Trophoblast cell (in vitro differentiated cells and primary cell): ENCODE results near the gene QSOX1.

Experiments used
- DNase-seq, 2 donors: peaks; one replicate each; pipeline ENCODE4 v3.0.0-alpha.2; 2016
- H2AFZ ChIP-seq: 2 replicates; pipeline ENCODE4 v1.6.1; 2013; ENCODE audit warnings: low read length, moderate library complexity, mild to moderate bottlenecking; ENCODE audit not compliant: insufficient read depth, poor library complexity
- H2AK5ac ChIP-seq: 2 replicates; pipeline ENCODE4 v1.6.1; 2013; ENCODE audit warnings: mild to moderate bottlenecking, low read length
- H2BK120ac ChIP-seq: 2 replicates; pipeline ENCODE4 v1.6.1; 2013; ENCODE audit warnings: low read length, mild to moderate bottlenecking, moderate library complexity; ENCODE audit not compliant: insufficient read depth, poor library complexity
- H2BK12ac ChIP-seq: 2 replicates; pipeline ENCODE4 v1.6.1; 2013; ENCODE audit warnings: mild to moderate bottlenecking, low read length, moderate library complexity
- H2BK5ac ChIP-seq: 2 replicates; pipeline ENCODE4 v1.6.1; 2013; ENCODE audit warnings: low read length, low read depth, moderate library complexity, mild to moderate bottlenecking; ENCODE audit not compliant: poor library complexity
- H3K14ac ChIP-seq: 2 replicates; pipeline ENCODE4 v1.6.1; 2013; ENCODE audit warnings: mild to moderate bottlenecking, low read length
- H3K18ac ChIP-seq: 2 replicates; pipeline ENCODE4 v1.6.1; 2013; ENCODE audit warnings: mild to moderate bottlenecking, low read length
- H3K23ac ChIP-seq: 2 replicates; pipeline ENCODE4 v1.6.1; 2013; ENCODE audit warnings: low read length
- H3K27ac ChIP-seq: 2 replicates; pipeline ENCODE4 v1.5.1; 2013; ENCODE audit warnings: low read depth, mild to moderate bottlenecking, inconsistent platforms, low read length, moderate library complexity
- H3K27me3 ChIP-seq: 2 replicates; pipeline ENCODE4 v1.6.1; 2013; ENCODE audit warnings: inconsistent platforms, mild to moderate bottlenecking, low read length, moderate library complexity; ENCODE audit not compliant: insufficient read depth
- H3K36me3 ChIP-seq, 2 experiments: 1 replicate in 1 of 2; 2 replicates in 1 of 2; pipeline ENCODE4 v1.6.1; 2013; ENCODE audit warnings: low read length in 2 of 2, mild to moderate bottlenecking in 2 of 2, moderate library complexity in 1 of 2; ENCODE audit not compliant: insufficient read depth in 2 of 2, control insufficient read depth in 1 of 2
- H3K4ac ChIP-seq: 2 replicates; pipeline ENCODE4 v1.6.1; 2013; ENCODE audit warnings: low read depth, mild to moderate bottlenecking, low read length, moderate library complexity
- H3K4me1 ChIP-seq, 2 experiments: 1 replicate in 1 of 2; 2 replicates in 1 of 2; pipeline ENCODE4 v1.6.1; 2013; ENCODE audit warnings: low read length in 2 of 2, mild to moderate bottlenecking in 2 of 2, moderate library complexity in 1 of 2; ENCODE audit not compliant: insufficient read depth in 2 of 2, control insufficient read depth in 1 of 2
- H3K4me2 ChIP-seq: 2 replicates; pipeline ENCODE4 v1.6.1; 2013; ENCODE audit warnings: inconsistent platforms, mild to moderate bottlenecking, low read length, moderate library complexity
- H3K4me3 ChIP-seq: 2 replicates; pipeline ENCODE4 v1.5.1; 2013; ENCODE audit warnings: mild to moderate bottlenecking, low read depth, low read length, inconsistent platforms
- H3K79me1 ChIP-seq: one replicate; pipeline ENCODE4 v1.6.1; 2013; ENCODE audit warnings: low read length
- H3K79me2 ChIP-seq: 2 replicates; pipeline ENCODE4 v1.6.1; 2013; ENCODE audit warnings: low read length, mild to moderate bottlenecking; ENCODE audit not compliant: control insufficient read depth, insufficient read depth, poor library complexity
- H3K9ac ChIP-seq: 2 replicates; pipeline ENCODE4 v1.6.1; 2013; ENCODE audit warnings: mild to moderate bottlenecking, low read length
- H3K9me3 ChIP-seq: 2 replicates; pipeline ENCODE4 v1.6.1; 2013; ENCODE audit warnings: low read depth, mild to moderate bottlenecking, control low read depth, inconsistent platforms, low read length; ENCODE audit not compliant: insufficient read depth
- H4K12ac ChIP-seq: 2 replicates; pipeline ENCODE4 v1.6.1; 2013; ENCODE audit warnings: low read depth, mild to moderate bottlenecking, low read length, moderate library complexity
- H4K8ac ChIP-seq: 2 replicates; pipeline ENCODE4 v1.6.1; 2013; ENCODE audit warnings: low read depth, mild to moderate bottlenecking, low read length, moderate library complexity
- H4K91ac ChIP-seq: one replicate; pipeline ENCODE4 v1.6.1; 2013; ENCODE audit warnings: low read depth, mild to moderate bottlenecking, low read length, moderate library complexity
- WGBS: extraction: QIAGEN DNeasy Blood & Tissue Kit; methylation state at CpG from one replicate; pipeline ENCODE4 v1.1.7; 2013; ENCODE audit warnings: missing lambda C conversion rate; ENCODE audit not compliant: insufficient read length, insufficient coverage; ENCODE audit errors: extremely low coverage; 5-methylcytosine and 5-hydroxymethylcytosine counted together

QSOX1 gene

DNA sequence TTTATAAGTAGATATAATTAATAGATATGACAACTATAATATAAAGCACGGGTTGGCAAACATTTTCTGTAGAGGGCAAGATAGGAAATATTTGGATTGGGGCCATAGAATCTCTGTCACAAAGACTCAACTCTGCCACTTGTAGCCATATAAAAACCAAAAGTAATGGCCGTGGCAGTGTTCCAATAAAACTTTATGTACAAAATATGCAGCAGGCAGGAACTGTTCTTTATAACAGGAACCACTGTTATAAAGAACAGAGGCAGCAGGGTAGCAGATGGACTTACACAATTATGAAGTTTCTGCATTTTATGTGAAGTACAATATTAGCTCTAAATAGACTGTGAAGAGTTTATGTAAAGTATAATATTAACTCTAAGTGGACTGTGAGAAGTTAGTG is 16.9 kb upstream of the QSOX1 start:
- no peak for DNase-seq
- H3K4me2 ChIP-seq: no peak overlapping the region
- no peak overlapping the region for H3K4me3 ChIP-seq
- H2BK5ac ChIP-seq: no peak overlapping the region
- H3K4me1 ChIP-seq: no peaks in the 10 kb centered on the region
- no CpG with 5 or more reads among the region's 2 CpGs for WGBS
- H3K36me3 ChIP-seq: no peaks in the 10 kb centered on the region
- no peak overlapping the region for H4K12ac ChIP-seq
- no peak overlapping the region for H2AK5ac ChIP-seq
- no peak overlapping the region for H3K23ac ChIP-seq
- H3K27ac ChIP-seq: no peak overlapping the region
- H3K79me2 ChIP-seq: no peaks in the 10 kb centered on the region
- no peak overlapping the region for H2BK12ac ChIP-seq
- H3K9me3 ChIP-seq: no peaks in the 10 kb centered on the region
- H3K18ac ChIP-seq: no peak overlapping the region
- H4K91ac ChIP-seq: no peak overlapping the region
- H3K79me1 ChIP-seq: no peaks in the 10 kb centered on the region
- H2AFZ ChIP-seq: no peak overlapping the region
- no peak overlapping the region for H3K14ac ChIP-seq
- H3K27me3 ChIP-seq: no peaks in the 10 kb centered on the region
- H3K4ac ChIP-seq: no peak overlapping the region
- H2BK120ac ChIP-seq: no peak overlapping the region
- no peak overlapping the region for H3K9ac ChIP-seq
- H4K8ac ChIP-seq: no peak overlapping the region

DNA sequence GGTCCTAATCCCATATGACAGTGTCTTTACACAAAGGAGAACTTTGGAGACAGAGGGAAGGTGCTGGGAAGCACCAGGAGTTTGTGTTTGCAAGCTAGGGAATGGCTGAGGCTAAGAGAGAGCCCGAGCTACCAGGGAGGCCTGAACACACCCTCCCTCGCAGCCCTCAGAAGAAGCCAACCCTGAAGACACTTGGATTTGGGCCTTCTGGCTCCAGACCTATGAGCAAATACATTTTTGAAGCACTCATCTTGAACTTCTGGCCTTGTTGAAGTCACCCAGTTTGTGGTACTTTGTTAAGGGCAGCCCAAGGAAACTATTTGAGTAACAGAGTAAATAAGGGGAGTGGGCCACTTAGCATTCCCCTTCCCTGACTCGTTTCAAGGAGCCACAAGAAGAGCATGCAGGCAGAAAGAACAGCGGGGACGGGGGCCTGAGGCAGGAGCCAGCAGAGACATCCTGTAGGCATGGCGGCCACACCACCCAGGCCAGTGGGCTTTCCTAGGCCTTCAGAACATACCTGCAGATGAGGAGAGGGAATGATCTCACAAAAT is 13.2 kb upstream of the QSOX1 start:
- Histone ChIP-seq H4K8ac (no peak overlapping the region), H3K23ac (no peak overlapping the region), H2AFZ (no peak overlapping the region), H3K9me3 (no peaks in the 10 kb centered on the region), H3K4me2 (no peak overlapping the region), H3K36me3 (no peaks in the 10 kb centered on the region), H2AK5ac (no peak overlapping the region), H2BK12ac (no peak overlapping the region), H3K79me1 (no peaks in the 10 kb centered on the region), H2BK5ac (no peak overlapping the region), H3K4me1 (no peaks in the 10 kb centered on the region), H4K91ac (no peak overlapping the region), H4K12ac (no peak overlapping the region), H3K4ac (no peak overlapping the region), H3K18ac (no peak overlapping the region), H3K9ac (no peak overlapping the region), H3K27me3 (no peaks in the 10 kb centered on the region), H3K27ac (no peak overlapping the region), H2BK120ac (no peak overlapping the region), H3K14ac (no peak overlapping the region), H3K4me3 (no peak overlapping the region), H3K79me2 (no peaks in the 10 kb centered on the region)
- no CpG with 5 or more reads among the region's 6 CpGs for WGBS
- DNase-seq: no peak

DNA sequence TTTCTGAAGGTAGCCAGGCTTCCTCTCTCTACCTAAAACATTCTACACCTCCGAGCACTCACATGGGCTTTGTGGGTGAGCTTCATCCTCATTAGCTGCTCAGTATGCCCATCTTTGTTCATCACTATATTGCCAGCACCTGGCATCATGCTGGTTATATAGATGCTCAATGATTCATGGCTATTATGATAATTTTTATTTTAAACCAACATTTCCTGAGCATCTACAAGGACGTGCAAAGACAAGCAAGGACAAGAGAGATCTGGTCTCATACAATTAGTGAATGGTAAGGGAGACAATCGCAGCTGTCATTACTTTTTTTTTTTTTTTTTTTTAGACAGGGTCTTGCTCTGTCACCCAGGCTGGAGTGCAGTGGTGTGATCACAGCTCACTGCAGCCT is 11.3 kb upstream of the QSOX1 start:
- Histone ChIP-seq H3K23ac (no peak overlapping the region), H3K18ac (no peak overlapping the region)

DNA sequence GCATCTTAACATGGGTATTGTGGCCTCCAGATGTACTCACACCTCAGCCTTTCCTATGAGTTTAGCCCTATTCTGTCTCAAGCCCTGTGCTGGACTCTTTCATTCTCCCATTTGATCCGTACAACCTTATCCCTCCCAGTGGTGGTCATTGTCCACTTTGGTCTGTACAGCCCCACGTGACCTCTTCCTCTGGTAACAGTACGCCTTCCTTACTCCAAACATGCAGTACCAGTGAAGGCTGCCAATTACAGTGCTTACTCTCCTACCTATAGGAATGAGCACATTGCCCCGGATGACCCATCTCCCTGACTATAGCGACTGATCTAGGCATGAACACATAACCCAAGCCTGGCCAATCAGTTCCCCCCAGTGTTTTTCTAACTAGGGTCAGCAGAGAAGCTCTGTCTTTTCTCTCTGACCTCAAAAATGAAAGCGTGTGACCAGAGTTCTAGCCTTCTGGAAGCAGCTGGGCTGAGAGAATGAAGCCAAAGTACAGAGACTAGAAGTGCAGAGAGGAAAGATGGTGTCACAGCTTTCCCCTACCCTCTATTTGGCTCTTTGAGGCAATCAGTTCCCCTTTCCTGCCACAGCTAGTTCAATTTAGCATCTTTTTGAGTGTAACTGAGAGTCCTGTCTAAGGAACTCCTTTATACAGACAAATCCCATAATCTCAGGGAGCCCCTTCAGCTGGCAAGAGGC is 9.9 kb upstream of the QSOX1 start:
- Histone ChIP-seq H3K27me3 (no peaks in the 10 kb centered on the region), H3K9ac (no peak overlapping the region), H2BK12ac (no peak overlapping the region), H2BK5ac (no peak overlapping the region), H2AK5ac (no peak overlapping the region), H3K23ac (no peak overlapping the region), H3K14ac (no peak overlapping the region), H3K4ac (no peak overlapping the region), H3K36me3 (no peaks in the 10 kb centered on the region), H4K8ac (no peak overlapping the region), H2AFZ (no peak overlapping the region), H3K4me1 (no peaks in the 10 kb centered on the region), H3K79me2 (no peaks in the 10 kb centered on the region), H3K18ac (no peak overlapping the region), H2BK120ac (no peak overlapping the region), H3K79me1 (no peaks in the 10 kb centered on the region), H3K4me2 (no peak overlapping the region), H3K27ac (no peak overlapping the region), H3K9me3 (no peaks in the 10 kb centered on the region), H4K91ac (no peak overlapping the region), H3K4me3 (no peak overlapping the region), H4K12ac (no peak overlapping the region)
- DNase-seq: peak in 1 of 2 donors; percentile 28
- no CpG with 5 or more reads among the region's 6 CpGs for WGBS

More for the DNA sequence above, 11.3 kb upstream of the QSOX1 start:
- H3K36me3 ChIP-seq: no peaks in the 10 kb centered on the region
- H3K79me1 ChIP-seq: no peaks in the 10 kb centered on the region
- H3K4me1 ChIP-seq: no peaks in the 10 kb centered on the region
- H3K14ac ChIP-seq: no peak overlapping the region
- no peaks in the 10 kb centered on the region for H3K27me3 ChIP-seq
- no CpG with 5 or more reads among the region's 3 CpGs for WGBS
- no peak overlapping the region for H2BK5ac ChIP-seq
- H2AFZ ChIP-seq: no peak overlapping the region
- H3K79me2 ChIP-seq: no peaks in the 10 kb centered on the region
- H3K9me3 ChIP-seq: no peaks in the 10 kb centered on the region
- H3K27ac ChIP-seq: no peak overlapping the region
- no peak overlapping the region for H3K4me2 ChIP-seq
- H2AK5ac ChIP-seq: no peak overlapping the region
- H4K91ac ChIP-seq: no peak overlapping the region
- no peak overlapping the region for H3K4me3 ChIP-seq
- no peak for DNase-seq
- H4K12ac ChIP-seq: no peak overlapping the region
- H2BK120ac ChIP-seq: no peak overlapping the region
- H3K9ac ChIP-seq: no peak overlapping the region
- H4K8ac ChIP-seq: no peak overlapping the region
- H2BK12ac ChIP-seq: no peak overlapping the region
- no peak overlapping the region for H3K4ac ChIP-seq
